Measurements from ENCODE around the gene FCHO1.
"Not testable (repeated sequence)": the region's sequence is repeated elsewhere in the genome, so short reads cannot be mapped to it uniquely, and the experiment has no call there.

The FCHO1 gene

DNA sequence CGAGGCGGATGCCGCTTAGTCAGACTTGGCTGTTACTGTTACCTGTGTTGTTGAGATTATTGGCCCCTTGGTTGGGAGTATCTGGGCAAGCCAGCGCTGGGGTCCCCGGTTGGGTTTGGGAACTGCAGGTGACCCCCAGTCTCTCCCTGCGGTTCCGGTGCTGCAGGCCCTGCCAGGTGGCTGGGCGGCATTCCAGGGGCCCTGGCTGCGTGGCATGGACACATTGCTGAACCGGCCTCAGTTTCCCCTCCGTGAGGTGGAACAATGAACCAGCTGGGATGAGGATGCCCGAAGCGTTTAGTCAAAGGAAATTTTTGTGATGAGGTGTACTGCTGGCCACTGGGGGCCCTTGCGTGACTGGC, 44.2 kb downstream of the FCHO1 start:
- no peak for DNase-seq (ENCODE audit: low read depth)

DNA sequence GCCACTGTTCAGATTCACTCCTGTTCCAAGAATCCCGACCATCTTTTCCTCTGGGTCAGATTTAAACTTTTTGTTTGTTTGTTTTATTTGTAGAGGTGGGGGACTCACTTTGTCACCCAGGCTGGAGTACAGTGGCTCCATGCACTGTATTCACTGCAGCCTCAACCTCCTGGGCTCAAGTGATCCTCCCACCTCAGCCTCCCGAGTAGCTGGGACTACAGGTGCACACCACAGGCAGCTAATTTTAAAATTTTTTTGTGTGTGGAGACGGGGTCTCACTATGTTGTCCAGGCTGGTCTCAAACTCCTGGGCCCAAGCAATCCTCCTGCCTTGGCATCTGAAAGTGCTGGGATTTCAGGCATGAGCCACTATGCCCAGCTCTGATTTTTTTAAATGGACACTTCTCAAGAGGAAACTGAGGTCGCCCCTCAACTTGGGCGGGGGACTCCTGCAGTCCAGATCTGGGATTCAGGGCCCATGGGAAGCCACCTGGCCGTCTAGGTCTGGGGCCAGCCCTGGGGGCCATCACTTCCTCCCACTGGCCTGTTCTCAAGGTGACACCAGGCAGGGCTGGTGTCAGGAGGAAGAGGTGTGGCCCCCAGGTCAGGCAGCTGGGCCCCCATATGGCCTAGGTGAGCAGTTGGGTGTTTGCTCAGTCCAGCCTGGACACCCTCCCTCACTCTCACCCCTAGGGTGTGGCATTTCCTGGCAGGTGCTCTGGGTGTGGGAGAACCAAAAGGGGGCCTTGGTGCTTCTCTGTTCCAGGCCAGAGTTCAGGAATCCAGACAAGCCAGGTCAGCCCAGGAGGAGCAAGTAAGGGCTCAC, 44.9 kb downstream of the FCHO1 start:
- DNase-seq (ENCODE audit: low read depth), result no peak

DNA sequence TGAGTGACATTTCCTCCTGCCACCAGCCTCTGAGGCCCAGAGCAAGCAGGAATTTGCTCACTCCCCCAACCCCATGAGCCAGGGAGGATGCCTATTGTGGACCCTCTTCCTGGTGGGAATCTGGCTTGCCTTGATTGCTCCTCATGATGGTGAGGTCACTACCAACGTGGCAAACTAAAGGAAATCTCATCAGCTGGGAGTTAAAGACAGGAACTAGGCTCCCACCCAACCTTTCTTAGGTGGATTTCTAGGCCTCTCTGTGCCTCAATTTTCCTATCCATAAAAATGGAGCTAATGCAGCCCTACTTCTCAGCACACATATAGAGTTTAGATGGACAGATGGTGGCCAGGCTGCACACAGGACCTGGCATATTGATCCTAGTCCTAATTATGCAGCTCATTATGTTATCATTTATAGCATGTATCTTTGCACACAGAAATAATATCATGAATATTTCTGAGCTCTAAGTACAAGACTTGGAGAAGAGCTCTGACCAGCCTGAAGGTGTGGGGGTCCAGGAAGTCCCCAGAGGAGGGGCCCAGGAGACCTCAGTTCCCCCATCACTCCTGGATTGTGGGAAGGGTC, 45.7 kb downstream of the FCHO1 start:
- no peak for DNase-seq (ENCODE audit: low read depth)

DNA sequence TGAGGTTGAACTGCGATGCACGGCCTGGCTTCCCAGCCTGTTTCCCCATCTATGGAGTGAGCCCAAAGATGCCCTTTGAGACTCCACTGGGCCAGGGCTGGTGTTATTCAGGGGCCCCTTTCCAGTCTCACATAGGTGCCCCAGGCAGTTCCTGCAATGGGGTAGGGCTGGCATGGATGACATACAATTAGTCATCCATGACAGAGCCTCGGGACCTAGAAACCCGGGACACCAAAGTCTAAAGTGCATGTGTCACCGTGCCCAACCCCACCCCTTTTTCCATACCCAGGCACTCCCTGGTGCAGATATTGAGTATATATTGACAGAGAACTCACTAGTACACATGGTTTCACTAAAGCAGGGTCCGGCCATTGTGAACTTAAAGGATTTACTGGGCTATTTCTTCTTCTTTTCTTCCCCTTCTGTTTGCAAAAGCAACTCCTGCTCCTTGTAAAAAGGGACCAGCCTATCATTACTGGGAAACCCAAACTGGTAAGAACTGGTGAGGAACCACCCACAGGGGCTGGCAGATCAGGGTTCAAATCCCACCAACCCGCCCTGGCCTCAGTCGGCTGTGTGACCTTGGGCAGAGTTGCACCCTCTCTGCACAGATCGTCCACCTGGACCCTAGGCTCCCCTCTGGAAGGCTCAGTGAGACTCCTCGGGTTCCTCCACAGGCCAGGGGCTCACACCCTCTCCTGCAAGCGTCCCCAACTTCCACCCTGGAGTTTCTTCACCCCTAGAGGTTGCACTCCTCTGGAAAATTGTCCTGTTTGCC, 46.3 kb downstream of the FCHO1 start:
- DNase-seq (ENCODE audit: low read depth), result peak; percentile 63

DNA sequence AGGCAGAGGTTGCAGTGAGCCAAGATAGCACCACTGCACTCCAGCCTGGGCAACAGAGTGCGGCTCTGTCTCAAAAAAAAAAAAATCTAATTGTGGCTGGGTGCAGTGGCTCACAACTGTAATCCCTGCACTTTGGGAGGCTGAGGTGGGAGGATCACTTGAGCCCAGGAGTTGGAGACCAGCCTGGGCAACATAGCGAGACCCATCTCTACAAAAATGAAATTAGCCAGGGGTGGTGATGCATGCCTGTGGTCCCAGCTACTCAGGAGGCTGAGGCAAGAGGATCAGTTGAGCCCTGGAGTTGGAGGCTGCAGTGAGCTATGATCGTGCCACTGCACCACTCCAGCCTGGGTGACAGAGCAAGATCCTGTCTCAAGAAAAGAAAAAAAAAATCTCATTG, 47.3 kb downstream of the FCHO1 start:
- not testable (repeated sequence) for DNase-seq (ENCODE audit: low read depth)

DNA sequence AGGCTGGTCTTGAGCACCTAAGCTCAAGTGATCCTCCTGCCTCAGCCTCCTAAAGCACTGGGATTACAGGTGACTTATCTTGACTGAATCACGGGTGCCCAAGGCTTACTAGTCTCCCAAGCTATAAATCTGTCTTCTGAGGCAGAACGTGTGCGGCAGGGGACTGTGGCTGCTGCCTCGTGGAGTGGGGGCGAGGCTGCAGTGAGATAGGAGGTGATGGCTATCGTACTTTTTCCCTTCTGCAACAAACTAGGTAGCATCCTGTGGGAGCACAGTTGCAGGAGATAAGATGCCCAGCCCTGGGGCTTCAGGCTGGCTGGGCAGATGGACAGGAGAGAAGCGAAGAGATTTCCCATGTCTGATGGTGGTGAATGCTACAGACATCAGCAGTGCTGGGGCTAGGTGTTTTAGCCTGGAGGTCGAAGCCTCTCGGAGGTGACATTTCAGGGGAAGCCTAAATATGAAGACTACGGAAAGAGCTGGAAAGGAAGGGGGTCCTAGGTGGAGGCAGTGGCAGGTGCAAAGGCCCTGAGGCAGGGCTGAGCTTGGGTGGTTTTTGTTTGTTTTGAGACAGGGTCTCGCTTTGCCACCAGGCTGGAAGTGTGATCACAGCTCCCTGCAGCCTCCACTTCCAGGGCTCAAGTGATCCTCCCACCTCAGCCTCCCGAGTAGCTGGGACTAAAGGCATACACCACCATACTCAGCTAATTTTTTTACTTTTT, 51.0 kb downstream of the FCHO1 start:
- DNase-seq (ENCODE audit: low read depth), result no peak

DNA sequence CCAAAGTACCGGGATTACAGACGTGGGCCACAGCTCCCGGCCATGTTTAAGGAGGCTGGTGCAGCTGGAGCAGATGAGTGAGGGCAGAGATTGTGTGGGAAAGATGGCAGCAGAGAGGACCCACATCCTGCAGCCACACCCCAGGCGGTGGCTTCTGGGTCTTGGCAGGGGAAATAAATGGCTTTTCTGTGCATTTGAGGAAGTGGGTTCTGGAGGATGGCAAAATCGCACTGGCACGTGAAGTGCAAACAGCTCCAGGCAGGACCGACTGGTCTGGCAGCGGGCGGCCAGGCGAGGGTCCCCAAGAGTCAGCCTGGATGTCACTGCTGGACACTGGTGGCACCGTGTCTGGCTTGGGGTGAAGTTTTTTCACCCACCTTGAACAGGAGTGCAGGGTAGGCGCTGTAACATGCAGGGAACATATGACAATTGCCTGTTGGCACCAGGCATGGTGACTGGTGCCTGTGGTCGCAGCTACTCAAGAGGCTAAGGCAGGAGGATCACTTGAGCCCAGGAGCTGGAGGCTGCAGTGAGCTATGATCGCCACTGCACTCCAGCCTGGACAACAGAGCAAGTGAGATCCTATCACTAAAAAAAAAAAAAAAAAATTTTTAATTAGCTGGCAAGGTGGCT, 52.1 kb downstream of the FCHO1 start:
- DNase-seq (ENCODE audit: low read depth), result no peak

DNA sequence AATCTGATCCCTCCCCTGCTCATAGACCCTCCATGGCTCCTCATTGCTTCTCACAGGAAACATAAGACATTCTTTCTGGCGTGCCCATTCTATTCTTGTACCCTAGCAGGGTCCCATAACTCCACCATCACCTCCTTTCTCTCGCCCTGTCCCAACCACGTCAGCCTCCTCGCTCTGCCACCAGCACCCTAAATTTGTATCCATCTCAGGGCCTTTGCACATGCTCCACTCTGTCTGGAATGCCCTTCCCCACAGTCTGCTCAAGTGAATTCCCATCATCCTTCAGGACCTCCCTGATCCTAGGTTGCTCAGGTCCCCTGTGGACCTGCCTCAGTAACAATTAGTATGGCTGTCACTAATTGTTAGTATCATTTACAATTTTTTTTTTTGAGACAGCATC, 54.1 kb downstream of the FCHO1 start:
- no peak for DNase-seq (ENCODE audit: low read depth)

DNA sequence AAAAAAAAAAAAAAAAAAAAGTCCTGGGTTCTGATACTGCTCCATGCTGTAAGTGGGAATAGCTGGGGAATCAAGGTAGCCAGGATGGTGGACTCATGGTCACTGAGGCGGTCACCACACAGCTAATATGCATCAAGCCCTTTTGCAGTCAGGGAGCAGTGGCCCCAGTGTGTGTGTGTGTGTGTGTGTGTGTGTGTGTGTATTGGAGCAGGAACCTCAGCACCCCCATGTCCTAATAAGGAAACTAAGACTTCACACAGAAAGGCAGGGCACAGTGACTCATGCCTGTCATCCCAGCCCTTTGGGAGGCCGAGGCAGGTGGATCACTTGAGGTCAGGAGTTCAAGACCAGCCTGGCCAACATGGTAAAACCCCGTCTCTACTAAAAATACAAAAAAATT, 55.7 kb downstream of the FCHO1 start:
- DNase-seq (ENCODE audit: low read depth), result no peak

DNA sequence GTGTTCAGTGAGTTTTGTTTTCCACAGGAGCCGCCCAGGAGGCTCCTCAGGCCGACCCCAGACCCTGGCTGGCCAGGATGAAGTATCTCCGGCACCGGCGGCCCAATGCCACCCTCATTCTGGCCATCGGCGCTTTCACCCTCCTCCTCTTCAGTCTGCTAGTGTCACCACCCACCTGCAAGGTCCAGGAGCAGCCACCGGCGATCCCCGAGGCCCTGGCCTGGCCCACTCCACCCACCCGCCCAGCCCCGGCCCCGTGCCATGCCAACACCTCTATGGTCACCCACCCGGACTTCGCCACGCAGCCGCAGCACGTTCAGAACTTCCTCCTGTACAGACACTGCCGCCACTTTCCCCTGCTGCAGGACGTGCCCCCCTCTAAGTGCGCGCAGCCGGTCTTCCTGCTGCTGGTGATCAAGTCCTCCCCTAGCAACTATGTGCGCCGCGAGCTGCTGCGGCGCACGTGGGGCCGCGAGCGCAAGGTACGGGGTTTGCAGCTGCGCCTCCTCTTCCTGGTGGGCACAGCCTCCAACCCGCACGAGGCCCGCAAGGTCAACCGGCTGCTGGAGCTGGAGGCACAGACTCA, 56.5 kb downstream of the FCHO1 start:
- no peak for DNase-seq (ENCODE audit: low read depth)

DNA sequence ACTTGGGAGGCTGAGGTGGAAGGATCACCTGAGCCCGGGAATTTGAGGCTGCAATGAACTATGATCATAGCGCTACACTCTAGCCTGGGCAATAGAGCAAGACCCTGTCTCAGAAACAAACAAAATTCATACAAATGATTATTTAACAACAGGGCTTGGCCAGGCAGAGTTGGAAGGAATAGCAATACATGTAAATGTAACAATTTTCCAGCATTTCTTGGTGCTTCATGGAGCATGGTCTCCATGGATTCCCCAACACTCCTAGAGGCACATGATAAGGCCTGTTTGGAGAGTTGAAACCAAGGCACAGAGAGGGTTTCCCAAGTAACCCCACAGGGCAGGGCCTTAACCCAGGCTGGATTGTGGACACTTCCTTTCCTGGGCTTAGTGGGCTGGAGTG, 59.8 kb downstream of the FCHO1 start:
- no peak for DNase-seq (ENCODE audit: low read depth)

DNA sequence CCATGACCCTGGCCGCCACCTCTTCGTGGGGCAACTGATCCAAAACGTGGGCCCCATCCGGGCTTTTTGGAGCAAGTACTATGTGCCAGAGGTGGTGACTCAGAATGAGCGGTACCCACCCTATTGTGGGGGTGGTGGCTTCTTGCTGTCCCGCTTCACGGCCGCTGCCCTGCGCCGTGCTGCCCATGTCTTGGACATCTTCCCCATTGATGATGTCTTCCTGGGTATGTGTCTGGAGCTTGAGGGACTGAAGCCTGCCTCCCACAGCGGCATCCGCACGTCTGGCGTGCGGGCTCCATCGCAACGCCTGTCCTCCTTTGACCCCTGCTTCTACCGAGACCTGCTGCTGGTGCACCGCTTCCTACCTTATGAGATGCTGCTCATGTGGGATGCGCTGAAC, 60.4 kb downstream of the FCHO1 start:
- no peak for DNase-seq (ENCODE audit: low read depth)

DNA sequence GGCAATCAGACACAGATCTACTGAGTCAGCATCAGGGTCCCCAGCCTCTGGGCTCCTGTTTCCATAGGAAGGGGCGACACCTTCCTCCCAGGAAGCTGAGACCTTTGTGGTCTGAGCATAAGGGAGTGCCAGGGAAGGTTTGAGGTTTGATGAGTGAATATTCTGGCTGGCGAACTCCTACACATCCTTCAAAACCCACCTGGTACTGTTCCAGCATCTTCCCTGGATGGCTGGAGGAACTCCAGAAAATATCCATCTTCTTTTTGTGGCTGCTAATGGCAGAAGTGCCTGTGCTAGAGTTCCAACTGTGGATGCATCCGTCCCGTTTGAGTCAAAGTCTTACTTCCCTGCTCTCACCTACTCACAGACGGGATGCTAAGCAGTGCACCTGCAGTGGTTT, 60.8 kb downstream of the FCHO1 start:
- no peak for DNase-seq (ENCODE audit: low read depth)

DNA sequence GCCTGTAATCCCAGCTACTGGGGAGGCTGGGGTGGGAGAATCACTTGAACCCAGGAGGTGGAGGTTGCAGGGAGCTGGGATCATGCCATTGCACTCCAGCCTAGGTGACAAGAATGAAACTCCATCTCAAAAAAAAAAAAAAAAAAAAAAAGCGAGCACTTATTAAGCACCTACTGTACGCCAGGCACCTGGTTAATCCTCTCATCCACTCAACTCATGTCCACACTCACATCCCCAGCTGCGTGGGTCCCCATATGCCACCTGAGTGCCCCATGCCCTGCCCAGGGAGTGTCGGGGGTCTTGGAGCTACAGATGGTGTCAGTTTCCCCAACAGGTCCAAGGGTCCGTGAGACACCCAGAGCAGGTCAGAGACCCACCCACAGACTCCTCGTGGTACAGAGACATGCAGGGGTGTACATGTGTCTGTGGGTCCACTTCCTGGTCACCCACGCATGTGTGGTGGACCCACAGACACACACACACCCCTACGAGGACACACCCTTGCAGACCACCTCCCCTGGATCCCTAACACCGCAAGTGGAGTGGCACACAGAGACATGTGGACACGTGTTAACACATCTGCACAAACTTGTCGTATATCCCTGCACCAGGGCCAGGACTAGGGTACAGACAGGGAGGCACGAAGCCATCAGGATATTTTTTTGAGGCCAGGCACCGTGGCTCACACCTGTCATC, 66.5 kb downstream of the FCHO1 start:
- DNase-seq (ENCODE audit: low read depth), result no peak

DNA sequence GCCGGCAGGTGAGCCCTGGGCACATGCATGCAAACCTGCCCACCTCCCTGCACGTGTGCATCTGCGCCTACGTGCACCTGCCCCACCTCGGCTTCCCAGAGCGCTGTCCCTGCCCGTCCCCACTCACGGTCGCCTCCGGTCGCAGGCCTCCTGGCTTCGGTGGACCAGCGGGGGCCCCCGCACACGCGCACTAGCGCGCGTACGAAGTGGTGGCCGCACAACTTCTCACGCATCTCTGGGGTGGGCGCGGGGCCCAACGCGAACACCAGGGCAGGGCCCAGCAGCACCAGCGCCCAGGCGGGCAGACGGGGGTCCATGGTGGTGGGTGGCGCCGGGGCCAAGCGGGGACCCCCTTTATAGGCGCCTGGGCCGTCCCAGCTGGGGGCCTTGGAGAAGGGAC, 69.9 kb downstream of the FCHO1 start, which contains the start of gene INSL3:
Gene INSL3 (minus strand): TSS at position 330 of the 400 bp plus-strand sequence. CDS start 13 bp downstream, at position 317.
- no peak for DNase-seq (ENCODE audit: low read depth)

DNA sequence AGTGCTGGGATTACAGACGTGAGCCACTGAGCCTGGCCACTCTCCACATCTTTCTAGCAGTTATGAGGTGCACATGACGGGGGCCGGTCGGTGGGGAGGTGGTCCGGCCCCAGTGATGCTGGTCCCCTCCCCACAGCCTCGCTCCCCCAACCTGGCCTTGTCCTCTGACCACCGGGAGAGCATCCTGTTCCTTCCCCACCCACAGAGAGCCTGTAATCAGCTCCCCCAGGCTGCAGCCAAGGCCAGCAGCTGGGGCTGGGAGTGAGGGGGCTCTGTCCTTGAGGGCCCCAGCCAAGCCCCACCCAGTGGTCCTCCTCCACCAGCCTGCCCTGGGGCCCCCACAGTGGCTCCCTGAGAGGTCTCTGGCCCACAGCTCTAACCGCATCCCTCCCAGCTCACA, 73.1 kb downstream of the FCHO1 start:
- no peak for DNase-seq (ENCODE audit: low read depth)

DNA sequence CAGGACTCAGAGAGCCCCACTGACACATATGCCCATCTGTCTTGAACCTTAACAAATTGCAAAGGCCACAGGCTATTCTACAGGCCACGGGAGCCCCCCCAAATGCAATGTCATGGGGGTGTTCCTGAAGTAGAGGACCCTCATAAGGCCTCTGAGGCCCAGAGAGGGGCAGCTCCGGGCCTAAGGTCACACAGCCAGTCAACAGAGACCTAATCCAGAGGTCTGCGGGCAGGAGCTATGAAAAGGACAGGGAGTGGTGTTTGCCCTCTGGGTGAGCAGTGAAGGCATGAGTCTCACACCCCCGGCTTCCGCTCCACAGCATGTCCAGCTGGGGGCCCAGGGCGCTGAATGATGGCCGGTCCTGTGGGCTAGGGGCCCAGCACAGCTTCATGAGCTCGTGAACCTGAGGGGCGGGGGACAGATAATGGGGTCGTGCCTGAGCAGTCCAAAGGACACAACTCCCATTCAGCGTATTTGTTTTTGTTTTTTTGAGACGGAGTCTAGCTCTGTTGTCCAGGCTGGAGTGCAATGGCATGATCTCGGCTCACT, 75.3 kb downstream of the FCHO1 start:
- DNase-seq (ENCODE audit: low read depth), result no peak

DNA sequence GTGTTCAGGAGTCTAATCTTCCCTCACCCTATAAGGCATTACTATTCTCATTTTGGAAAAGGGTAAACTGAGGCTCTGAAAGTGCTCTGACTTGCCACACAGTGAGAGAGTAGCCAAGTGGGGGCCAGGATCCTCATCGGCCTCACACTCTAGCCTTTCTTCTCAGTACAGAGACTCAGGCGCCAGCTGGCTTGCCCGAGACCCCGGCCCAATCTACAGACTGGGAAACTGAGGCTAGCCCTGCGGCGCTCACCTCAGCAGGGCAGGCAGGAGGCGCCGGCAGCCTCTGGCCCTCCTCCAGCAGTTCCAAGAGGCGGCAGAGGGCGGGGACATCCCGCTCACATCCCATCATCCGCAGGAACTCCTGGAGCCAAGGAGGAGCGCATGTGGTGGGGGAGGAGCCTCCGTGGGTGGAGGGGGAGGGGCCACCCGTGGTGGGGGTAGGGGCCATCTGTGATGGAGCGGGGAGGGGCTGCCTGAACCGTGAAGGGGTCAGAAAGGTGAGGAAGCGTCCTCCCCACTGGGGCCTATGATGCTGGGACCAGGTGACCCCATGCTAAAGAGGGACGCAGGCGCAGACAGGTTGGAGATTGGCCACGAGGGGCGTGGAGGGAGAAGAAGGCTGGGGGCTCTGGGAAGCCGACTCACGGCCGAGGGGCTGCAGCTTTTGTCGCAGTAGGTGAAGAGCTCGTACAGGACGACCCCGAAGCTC, 78.7 kb downstream of the FCHO1 start:
- no peak for DNase-seq (ENCODE audit: low read depth)

DNA sequence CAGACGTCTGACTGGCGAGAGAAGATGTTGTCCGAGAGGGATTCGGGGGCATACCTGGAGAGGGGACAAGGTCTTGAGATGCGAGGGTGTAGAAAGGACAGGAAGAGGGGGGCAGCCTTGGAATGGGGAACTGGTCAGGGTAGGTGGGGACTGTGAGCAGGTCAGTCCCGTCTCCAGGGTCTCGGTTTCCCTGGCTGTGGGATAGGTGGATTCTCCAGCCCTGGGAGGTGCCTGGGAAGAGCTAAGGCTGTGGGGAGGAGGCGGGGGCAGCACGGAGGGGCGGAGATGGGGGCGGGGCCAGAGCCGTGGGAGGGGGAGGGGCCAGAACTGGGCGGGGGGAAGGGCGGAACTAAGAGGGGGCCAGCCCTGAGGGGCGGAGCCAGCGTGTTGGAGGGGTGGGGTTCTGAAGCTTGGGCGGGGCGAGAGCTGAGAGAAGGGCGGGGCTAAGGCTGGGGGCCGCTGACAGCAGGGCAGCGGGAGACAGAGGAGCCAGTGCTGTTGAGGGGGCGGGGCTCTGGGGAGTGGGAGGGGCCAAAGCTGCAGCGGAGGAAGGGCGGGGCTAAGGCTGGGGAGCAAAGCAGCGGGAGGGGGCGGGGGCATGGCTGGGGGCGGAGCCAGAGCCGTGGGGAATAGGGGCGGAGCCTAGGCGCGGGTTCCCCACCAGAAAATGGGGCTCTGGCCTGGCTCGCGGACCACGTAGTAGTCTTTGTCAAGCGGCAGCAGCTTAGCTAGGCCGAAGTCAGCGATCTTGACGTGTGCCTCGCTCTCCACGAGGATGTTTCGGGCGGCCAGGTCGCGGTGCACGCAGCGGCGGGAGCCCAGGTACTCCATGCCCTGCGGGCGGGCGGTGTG, 79.5 kb downstream of the FCHO1 start:
- DNase-seq (ENCODE audit: low read depth), result peak; percentile 63
